ENCODE results near the gene ARHGEF3.

Gene ARHGEF3

GRCh38 chr3:56833536-56833935 lies 31.8 kb upstream of the ARHGEF3 start:
- Histone ChIP-seq H3K4me1 (ENCODE audit: insufficient read depth, low read length, poor library complexity, severe bottlenecking) (peaks cover 22% of the 10 kb centered on the region), H3F3A (ENCODE audit: low read depth) (no peaks in the 10 kb centered on the region; the same call in 1 of the 2 replicates), H3K9ac (ENCODE audit: low read depth, low read length, poor library complexity, severe bottlenecking) (no peak overlapping the region), H2AFZ (ENCODE audit: low read length) (no peak overlapping the region), H3K4me3 (ENCODE audit: low read length, poor library complexity, severe bottlenecking) (no peak overlapping the region), H3K9me2 (replicated peaks; ENCODE audit: low read depth, low read length) (no peaks in the 10 kb centered on the region), H3K79me2 (ENCODE audit: insufficient read depth, low read length) (no peaks in the 10 kb centered on the region), H3K27me3 (ENCODE audit: insufficient read depth, low read length, poor library complexity, severe bottlenecking) (no peaks in the 10 kb centered on the region), H3K36me3 (ENCODE audit: insufficient read depth, low read length) (no peaks in the 10 kb centered on the region), H3K9me3 (ENCODE audit: insufficient read depth, low read depth, low read length) (no peaks in the 10 kb centered on the region), H4K20me1 (ENCODE audit: insufficient read depth, low read length, poor library complexity, severe bottlenecking) (no peaks in the 10 kb centered on the region), H3K4me2 (ENCODE audit: low read depth, low read length, poor library complexity, severe bottlenecking) (no peak overlapping the region)
- TF ChIP-seq CTCF (conservative IDR thresholded peaks at IDR 0.05; ENCODE audit: low read length): no peak
- no peak for TF ChIP-seq EZH2phosphoT487 (IDR thresholded peaks at IDR 0.05; ENCODE audit: borderline replicate concordance)

GRCh38 chr3:56833022-56833421 lies 31.3 kb upstream of the ARHGEF3 start:
- Histone ChIP-seq H3K9me2 (replicated peaks; ENCODE audit: low read depth, low read length) (no peaks in the 10 kb centered on the region), H3K36me3 (ENCODE audit: insufficient read depth, low read length) (no peaks in the 10 kb centered on the region), H2AFZ (ENCODE audit: low read length) (no peak overlapping the region), H3K27me3 (ENCODE audit: insufficient read depth, low read length, poor library complexity, severe bottlenecking) (no peaks in the 10 kb centered on the region), H3K4me1 (ENCODE audit: insufficient read depth, low read length, poor library complexity, severe bottlenecking) (peaks cover 17% of the 10 kb centered on the region), H3F3A (ENCODE audit: low read depth) (no peaks in the 10 kb centered on the region), H3K4me2 (ENCODE audit: low read depth, low read length, poor library complexity, severe bottlenecking) (no peak overlapping the region), H3K9me3 (ENCODE audit: insufficient read depth, low read depth, low read length) (no peaks in the 10 kb centered on the region), H3K4me3 (ENCODE audit: low read length, poor library complexity, severe bottlenecking) (no peak overlapping the region), H3K79me2 (ENCODE audit: insufficient read depth, low read length) (no peaks in the 10 kb centered on the region), H4K20me1 (ENCODE audit: insufficient read depth, low read length, poor library complexity, severe bottlenecking) (no peaks in the 10 kb centered on the region), H3K9ac (ENCODE audit: low read depth, low read length, poor library complexity, severe bottlenecking) (no peak overlapping the region)
- no peak for TF ChIP-seq CTCF (conservative IDR thresholded peaks at IDR 0.05; ENCODE audit: low read length)
- no peak for TF ChIP-seq EZH2phosphoT487 (IDR thresholded peaks at IDR 0.05; ENCODE audit: borderline replicate concordance)

- Histone ChIP-seq H3K4me3 (ENCODE audit: low read length, poor library complexity, severe bottlenecking) (no peak overlapping the region), H3K9ac (ENCODE audit: low read depth, low read length, poor library complexity, severe bottlenecking) (no peak overlapping the region), H3K27me3 (ENCODE audit: insufficient read depth, low read length, poor library complexity, severe bottlenecking) (no peaks in the 10 kb centered on the region), H3F3A (ENCODE audit: low read depth) (no peaks in the 10 kb centered on the region), H3K4me1 (ENCODE audit: insufficient read depth, low read length, poor library complexity, severe bottlenecking) (peaks cover 4% of the 10 kb centered on the region), H3K4me2 (ENCODE audit: low read depth, low read length, poor library complexity, severe bottlenecking) (no peak overlapping the region), H4K20me1 (ENCODE audit: insufficient read depth, low read length, poor library complexity, severe bottlenecking) (no peaks in the 10 kb centered on the region), H3K79me2 (ENCODE audit: insufficient read depth, low read length) (no peaks in the 10 kb centered on the region), H3K9me2 (replicated peaks; ENCODE audit: low read depth, low read length) (no peaks in the 10 kb centered on the region), H3K36me3 (ENCODE audit: insufficient read depth, low read length) (no peaks in the 10 kb centered on the region), H3K9me3 (ENCODE audit: insufficient read depth, low read depth, low read length) (no peaks in the 10 kb centered on the region), H2AFZ (ENCODE audit: low read length) (no peak overlapping the region)
- TF ChIP-seq CTCF (conservative IDR thresholded peaks at IDR 0.05; ENCODE audit: low read length) (no peak), EZH2phosphoT487 (IDR thresholded peaks at IDR 0.05; ENCODE audit: borderline replicate concordance) (no peak)
These were observed 29.8 kb upstream of the ARHGEF3 start for GRCh38 chr3:56831572-56831971.

Measured in Loucy (cell line).